Measurements from ENCODE around the gene TMEM163. TPM values are rescaled to one million over a fixed set of nuclear protein-coding genes. Genes with fewer than 3 reads are reported as not detected.
"Not testable (repeated sequence)": the region's sequence is repeated elsewhere in the genome, so short reads cannot be mapped to it uniquely, and the experiment has no call there.

Gene TMEM163
- total and polyA plus RNA-seq, 4 donors = 5.8 to 46.9 (median 29.8) TPM

GRCh38 chr2:134657650-134658250, 61.0 kb downstream of the TMEM163 start:
- 87 to 89% methylated on average over 12 of the region's 12 CpGs for WGBS, 2 donors
- no peaks in the 10 kb centered on the region for H3K36me3 ChIP-seq (ENCODE audit: control insufficient read depth in 4 of 4, insufficient read depth in 4 of 4, low read length in 4 of 4)
- H3K9me3 ChIP-seq (ENCODE audit: control insufficient read depth in 4 of 4, insufficient read depth in 3 of 4, low read length in 3 of 4) = no peaks in the 10 kb centered on the region
- TF ChIP-seq CTCF (IDR thresholded peaks at IDR 0.05; ENCODE audit: control extremely low read depth, extremely low read depth) = no peak
- H3K4me1 ChIP-seq (ENCODE audit: control insufficient read depth in 5 of 5, insufficient read depth in 5 of 5, low read length in 5 of 5) = peaks cover 0 to 4% (median 0%) of the 10 kb centered on the region in 5 donors
- H3K4me3 ChIP-seq = no peak overlapping the region
- ATAC-seq (ENCODE audit: insufficient read depth, low FRiP score) (no peak), DNase-seq (no peak)
- no peak overlapping the region for H3K9ac ChIP-seq (ENCODE audit: insufficient read depth in 1 of 2, low read length in 2 of 2)
- no peak overlapping the region for H3K27ac ChIP-seq (ENCODE audit: low read depth in 1 of 2, low read length in 1 of 2)
- H3K27me3 ChIP-seq (ENCODE audit: control insufficient read depth in 3 of 3, insufficient read depth in 3 of 3, low read length in 2 of 3) = no peaks in the 10 kb centered on the region

DNA sequence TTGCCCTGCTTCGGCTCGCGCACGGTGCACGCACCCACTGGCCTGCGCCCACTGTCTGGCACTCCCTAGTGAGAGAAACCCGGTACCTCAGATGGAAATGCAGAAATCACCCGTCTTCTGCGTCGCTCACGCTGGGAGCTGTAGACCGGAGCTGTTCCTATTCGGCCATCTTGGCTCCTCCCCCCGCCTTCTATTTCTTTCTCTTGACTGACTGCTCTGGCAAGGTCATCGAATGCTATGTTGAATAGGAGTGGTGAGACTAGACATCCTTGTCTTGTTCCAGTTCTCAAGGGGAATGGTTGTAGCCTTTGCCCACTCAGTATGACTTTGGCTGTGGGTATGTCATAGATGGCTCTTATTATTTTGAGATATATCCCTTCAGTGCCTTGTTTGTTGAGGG, 62.4 kb downstream of the TMEM163 start:
- DNase-seq; H3K36me3 ChIP-seq (ENCODE audit: control insufficient read depth in 4 of 4, insufficient read depth in 4 of 4, low read length in 4 of 4); ATAC-seq (ENCODE audit: insufficient read depth, low FRiP score); H3K9me3 ChIP-seq (ENCODE audit: control insufficient read depth in 4 of 4, insufficient read depth in 3 of 4, low read length in 3 of 4); H3K4me3 ChIP-seq; H3K4me1 ChIP-seq (ENCODE audit: control insufficient read depth in 5 of 5, insufficient read depth in 5 of 5, low read length in 5 of 5); H3K27ac ChIP-seq (ENCODE audit: low read depth in 1 of 2, low read length in 1 of 2); H3K27me3 ChIP-seq (ENCODE audit: control insufficient read depth in 3 of 3, insufficient read depth in 3 of 3, low read length in 2 of 3); H3K9ac ChIP-seq (ENCODE audit: insufficient read depth in 1 of 2, low read length in 2 of 2): not testable (repeated sequence)
- WGBS, 2 donors = 95 to 98% methylated on average over 5 to 8 of the region's 15 CpGs

GRCh38 chr2:134648586-134648985, 70.2 kb downstream of the TMEM163 start:
- Histone ChIP-seq H3K27me3 (ENCODE audit: control insufficient read depth in 3 of 3, insufficient read depth in 3 of 3, low read length in 2 of 3) (no peaks in the 10 kb centered on the region), H3K27ac (ENCODE audit: low read depth in 1 of 2, low read length in 1 of 2) (no peak overlapping the region), H3K9ac (ENCODE audit: insufficient read depth in 1 of 2, low read length in 2 of 2) (no peak overlapping the region), H3K9me3 (ENCODE audit: control insufficient read depth in 4 of 4, insufficient read depth in 3 of 4, low read length in 3 of 4) (no peaks in the 10 kb centered on the region), H3K4me3 (no peak overlapping the region), H3K4me1 (ENCODE audit: control insufficient read depth in 5 of 5, insufficient read depth in 5 of 5, low read length in 5 of 5) (no peaks in the 10 kb centered on the region), H3K36me3 (ENCODE audit: control insufficient read depth in 4 of 4, insufficient read depth in 4 of 4, low read length in 4 of 4) (no peaks in the 10 kb centered on the region)
- ATAC-seq (ENCODE audit: insufficient read depth, low FRiP score) (no peak), DNase-seq (no peak)
- TF ChIP-seq CTCF (IDR thresholded peaks at IDR 0.05; ENCODE audit: control extremely low read depth, extremely low read depth) = no peak
- whole genome bisulfite sequencing, 2 donors = 65 to 78% methylated on average over 5 of the region's 5 CpGs

GRCh38 chr2:134647607-134648256, 71.1 kb downstream of the TMEM163 start:
- no peaks in the 10 kb centered on the region for H3K4me1 ChIP-seq (ENCODE audit: control insufficient read depth in 5 of 5, insufficient read depth in 5 of 5, low read length in 5 of 5)
- no peak overlapping the region for H3K27ac ChIP-seq (ENCODE audit: low read depth in 1 of 2, low read length in 1 of 2)
- ATAC-seq (ENCODE audit: insufficient read depth, low FRiP score) (no peak), DNase-seq (no peak)
- H3K27me3 ChIP-seq (ENCODE audit: control insufficient read depth in 3 of 3, insufficient read depth in 3 of 3, low read length in 2 of 3) = no peaks in the 10 kb centered on the region
- H3K4me3 ChIP-seq = no peak overlapping the region
- 73 to 81% methylated on average over 10 of the region's 10 CpGs for WGBS, 2 donors
- no peak overlapping the region for H3K9ac ChIP-seq (ENCODE audit: insufficient read depth in 1 of 2, low read length in 2 of 2)
- H3K36me3 ChIP-seq (ENCODE audit: control insufficient read depth in 4 of 4, insufficient read depth in 4 of 4, low read length in 4 of 4) = no peaks in the 10 kb centered on the region
- no peaks in the 10 kb centered on the region for H3K9me3 ChIP-seq (ENCODE audit: control insufficient read depth in 4 of 4, insufficient read depth in 3 of 4, low read length in 3 of 4)
- TF ChIP-seq CTCF (IDR thresholded peaks at IDR 0.05; ENCODE audit: control extremely low read depth, extremely low read depth) = no peak
